Calu3 (cell line): ENCODE results near the gene ZNF345. TPM values are rescaled to one million over a fixed set of nuclear protein-coding genes. Genes with fewer than 3 reads are reported as not detected.

Experiments
- Bru-seq: library from RNA; stranded (reverse); fragments of 400-500 nt; gene quantifications from one replicate; lab custom pipeline; 2021; lab: Mats Ljungman, UMichigan
- BruChase-seq, 2 experiments: library from RNA; stranded (reverse); fragments of 400-500 nt; gene quantifications; one replicate each; lab custom pipeline; 2021; lab: Mats Ljungman, UMichigan
- BruUV-seq: library from RNA; stranded (reverse); fragments of 400-500 nt; replicated peaks from 2 replicates; lab custom pipeline; 2021; lab: Mats Ljungman, UMichigan
- CTCF ChIA-PET: fragments of 300-600 bp; sonication (Branson Sonifier 250); formaldehyde crosslinking; loops from one replicate; lab custom pipeline; 2022; ENCODE audit warnings: antibody characterized with exemption; lab: Charles Lee
- DNase-seq: peaks from one replicate; pipeline ENCODE4 v3.0.0; 2022
- H3K27ac Mint-ChIP-seq: one replicate; pipeline ENCODE4 v1.8.0; 2022; ENCODE audit warnings: mixed read lengths; ENCODE audit not compliant: unreplicated experiment
- H3K27me3 Mint-ChIP-seq: one replicate; pipeline ENCODE4 v1.8.0; 2022; ENCODE audit warnings: mixed read lengths; ENCODE audit not compliant: unreplicated experiment
- H3K36me3 Mint-ChIP-seq: one replicate; pipeline ENCODE4 v1.8.0; 2022; ENCODE audit warnings: mild to moderate bottlenecking, moderate library complexity, mixed read lengths; ENCODE audit not compliant: insufficient read depth, unreplicated experiment
- H3K4me1 Mint-ChIP-seq: one replicate; pipeline ENCODE4 v1.8.0; 2022; ENCODE audit warnings: mild to moderate bottlenecking, low read depth, mixed read lengths; ENCODE audit not compliant: unreplicated experiment
- H3K4me3 Mint-ChIP-seq: one replicate; pipeline ENCODE4 v1.8.0; 2022; ENCODE audit warnings: mild to moderate bottlenecking, low read depth, moderate library complexity, mixed read lengths; ENCODE audit not compliant: unreplicated experiment
- H3K9me3 Mint-ChIP-seq: one replicate; pipeline ENCODE4 v1.8.0; 2022; ENCODE audit warnings: low read depth, mixed read lengths; ENCODE audit not compliant: unreplicated experiment
- intact Hi-C: fragments of 100-400 bp; cut with micrococcal nuclease; formaldehyde crosslinking; loops from one replicate; pipeline ENCODE4 v1.10.0; 2022; ENCODE audit not compliant: unreplicated experiment
- long read RNA-seq: library from polyadenylated mRNA; stranded (forward); transcript quantifications from one replicate; pipeline ENCODE4 v2.0.0, GENCODE V29; 2022
- total RNA-seq: library from RNA; stranded (reverse); gene quantifications from 2 replicates; pipeline ENCODE4 v1.2.3, GENCODE V29; 2022
- TF ChIP-seq, protein P1 (sequence below): fragments of 200-600 bp; IDR thresholded peaks from one replicate; pipeline ENCODE4 v1.8.0; 2022; ENCODE audit warnings: antibody characterized with exemption; ENCODE audit not compliant: unreplicated experiment

Gene ZNF345
- total RNA-seq (5.0 and 5.3 TPM in 2 replicates), Bru-seq, nascent RNA (percentile 60 among the genes with signal in this experiment), BruChase-seq, experiment 1, labeled RNA remaining after a 6-hour chase (percentile 57 among the genes with signal in this experiment), BruChase-seq, experiment 2, labeled RNA remaining after a 2-hour chase (percentile 64 among the genes with signal in this experiment)
- long read RNA-seq, partial matches to known transcripts = 0 of 11 reads
- long read RNA-seq, other reads (novel, unspliced or antisense) = 9 of 11 reads

- TSS peak; percentile 58 for BruUV-seq
- Mint-ChIP-seq H3K4me3 (no peak within 1 kb of the TSS), H3K36me3 (peaks cover 7% of the 10 kb centered on the region), H3K4me1 (no peaks in the 10 kb centered on the region), H3K9me3 (peaks cover 10% of the 10 kb centered on the region), H3K27me3 (no peaks in the 10 kb centered on the region), H3K27ac (no peak within 1 kb of the TSS)
- intact Hi-C loops = loop anchor here (1.0 to 5.0 kb wide), 3 partner anchors 12 to 278 kb away; partner anchors contain the start of genes ZNF529, ZNF790 and ZNF850
- TF ChIP-seq, protein P1, sequence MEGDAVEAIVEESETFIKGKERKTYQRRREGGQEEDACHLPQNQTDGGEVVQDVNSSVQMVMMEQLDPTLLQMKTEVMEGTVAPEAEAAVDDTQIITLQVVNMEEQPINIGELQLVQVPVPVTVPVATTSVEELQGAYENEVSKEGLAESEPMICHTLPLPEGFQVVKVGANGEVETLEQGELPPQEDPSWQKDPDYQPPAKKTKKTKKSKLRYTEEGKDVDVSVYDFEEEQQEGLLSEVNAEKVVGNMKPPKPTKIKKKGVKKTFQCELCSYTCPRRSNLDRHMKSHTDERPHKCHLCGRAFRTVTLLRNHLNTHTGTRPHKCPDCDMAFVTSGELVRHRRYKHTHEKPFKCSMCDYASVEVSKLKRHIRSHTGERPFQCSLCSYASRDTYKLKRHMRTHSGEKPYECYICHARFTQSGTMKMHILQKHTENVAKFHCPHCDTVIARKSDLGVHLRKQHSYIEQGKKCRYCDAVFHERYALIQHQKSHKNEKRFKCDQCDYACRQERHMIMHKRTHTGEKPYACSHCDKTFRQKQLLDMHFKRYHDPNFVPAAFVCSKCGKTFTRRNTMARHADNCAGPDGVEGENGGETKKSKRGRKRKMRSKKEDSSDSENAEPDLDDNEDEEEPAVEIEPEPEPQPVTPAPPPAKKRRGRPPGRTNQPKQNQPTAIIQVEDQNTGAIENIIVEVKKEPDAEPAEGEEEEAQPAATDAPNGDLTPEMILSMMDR = no peak
- peak; percentile 86 for DNase-seq
- CTCF ChIA-PET = interaction anchor here (0.5 to 1.5 kb wide), 5 partner anchors 8 to 670 kb away, joined by 3 to 11 read pairs (median 4); partner anchors contain the start of genes ZNF567 and ZNF790
These were observed at the start of gene ZNF345 for GRCh38 chr19:36850559-36851442. TSS of gene ZNF345 (plus strand) at chr19:36850876. CDS start at chr19:36876831, 25,955 bp downstream.

DNA sequence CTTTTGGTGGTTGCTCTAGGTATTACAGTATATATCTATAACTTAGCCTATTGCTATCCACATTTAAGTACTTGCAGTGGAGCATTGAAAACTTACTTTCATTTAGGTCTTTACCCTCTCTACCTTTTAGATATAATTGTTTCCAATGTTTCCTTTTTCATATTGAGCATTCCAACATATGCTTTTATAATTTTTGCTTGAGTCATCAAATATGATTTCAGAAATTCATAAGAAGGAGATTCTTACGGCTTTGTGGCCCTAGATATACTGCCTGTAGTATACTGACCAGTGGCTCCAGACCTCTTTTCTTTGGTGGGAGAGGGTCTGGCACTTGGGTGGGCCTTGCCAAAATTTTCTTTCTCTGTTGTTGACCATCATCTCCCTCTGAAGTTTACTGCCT lies 45.3 kb upstream of the ZNF345 start:
- no peaks in the 10 kb centered on the region for H3K4me1 Mint-ChIP-seq
- no peak overlapping the region for H3K27ac Mint-ChIP-seq
- CTCF ChIA-PET = no interaction called here
- intact Hi-C loops = no loop called here
- H3K4me3 Mint-ChIP-seq = no peak overlapping the region
- no peak for DNase-seq
- no peaks in the 10 kb centered on the region for H3K27me3 Mint-ChIP-seq
- no peaks in the 10 kb centered on the region for H3K36me3 Mint-ChIP-seq
- BruUV-seq = no TSS peak
- TF ChIP-seq, protein P1 = no peak
- peaks cover 5% of the 10 kb centered on the region for H3K9me3 Mint-ChIP-seq

DNA sequence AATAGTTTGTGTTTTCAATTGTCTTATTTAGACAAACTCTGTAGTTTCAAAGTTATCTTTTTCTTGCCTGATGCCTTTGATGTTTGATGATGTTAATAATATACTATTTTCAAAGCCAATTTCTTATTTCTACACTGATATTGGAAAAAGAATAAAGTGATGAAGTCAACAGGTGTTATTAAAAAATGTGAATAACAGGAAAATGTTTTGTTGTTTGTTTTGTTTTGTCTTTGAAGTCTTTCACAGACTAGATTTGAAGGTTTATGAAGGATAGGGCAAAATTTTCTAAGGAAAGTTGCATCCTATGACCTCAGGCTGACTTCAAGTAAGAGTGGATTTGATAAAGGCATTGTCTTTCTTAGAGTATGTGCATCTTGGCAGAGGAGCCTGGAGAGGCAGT lies 43.6 kb upstream of the ZNF345 start:
- no peak overlapping the region for H3K4me3 Mint-ChIP-seq
- peaks cover 13% of the 10 kb centered on the region for H3K9me3 Mint-ChIP-seq
- no peak overlapping the region for H3K27ac Mint-ChIP-seq
- H3K27me3 Mint-ChIP-seq = no peaks in the 10 kb centered on the region
- H3K36me3 Mint-ChIP-seq = no peaks in the 10 kb centered on the region
- no TSS peak for BruUV-seq
- DNase-seq = no peak
- CTCF ChIA-PET = no interaction called here
- TF ChIP-seq, protein P1 = no peak
- intact Hi-C loops = no loop called here
- H3K4me1 Mint-ChIP-seq = no peaks in the 10 kb centered on the region

- peaks cover 11% of the 10 kb centered on the region for H3K36me3 Mint-ChIP-seq
- CTCF ChIA-PET = no interaction called here
- no peaks in the 10 kb centered on the region for H3K4me1 Mint-ChIP-seq
- BruUV-seq = no TSS peak
- no peaks in the 10 kb centered on the region for H3K27me3 Mint-ChIP-seq
- peaks cover 10% of the 10 kb centered on the region for H3K9me3 Mint-ChIP-seq
- TF ChIP-seq, protein P1 = no peak
- intact Hi-C loops = no loop called here
- no peak for DNase-seq
- H3K4me3 Mint-ChIP-seq = no peak overlapping the region
- H3K27ac Mint-ChIP-seq = no peak overlapping the region
These were observed 31.5 kb upstream of the ZNF345 start for GRCh38 chr19:36819130-36819630.
